Measurements from ENCODE around the gene LYRM4. TPM values are rescaled to one million over a fixed set of nuclear protein-coding genes. Genes with fewer than 3 reads are reported as not detected.

Gene LYRM4
- total and polyA plus RNA-seq, 4 donors: 15.2 to 23.2 (median 19.1) TPM

DNA sequence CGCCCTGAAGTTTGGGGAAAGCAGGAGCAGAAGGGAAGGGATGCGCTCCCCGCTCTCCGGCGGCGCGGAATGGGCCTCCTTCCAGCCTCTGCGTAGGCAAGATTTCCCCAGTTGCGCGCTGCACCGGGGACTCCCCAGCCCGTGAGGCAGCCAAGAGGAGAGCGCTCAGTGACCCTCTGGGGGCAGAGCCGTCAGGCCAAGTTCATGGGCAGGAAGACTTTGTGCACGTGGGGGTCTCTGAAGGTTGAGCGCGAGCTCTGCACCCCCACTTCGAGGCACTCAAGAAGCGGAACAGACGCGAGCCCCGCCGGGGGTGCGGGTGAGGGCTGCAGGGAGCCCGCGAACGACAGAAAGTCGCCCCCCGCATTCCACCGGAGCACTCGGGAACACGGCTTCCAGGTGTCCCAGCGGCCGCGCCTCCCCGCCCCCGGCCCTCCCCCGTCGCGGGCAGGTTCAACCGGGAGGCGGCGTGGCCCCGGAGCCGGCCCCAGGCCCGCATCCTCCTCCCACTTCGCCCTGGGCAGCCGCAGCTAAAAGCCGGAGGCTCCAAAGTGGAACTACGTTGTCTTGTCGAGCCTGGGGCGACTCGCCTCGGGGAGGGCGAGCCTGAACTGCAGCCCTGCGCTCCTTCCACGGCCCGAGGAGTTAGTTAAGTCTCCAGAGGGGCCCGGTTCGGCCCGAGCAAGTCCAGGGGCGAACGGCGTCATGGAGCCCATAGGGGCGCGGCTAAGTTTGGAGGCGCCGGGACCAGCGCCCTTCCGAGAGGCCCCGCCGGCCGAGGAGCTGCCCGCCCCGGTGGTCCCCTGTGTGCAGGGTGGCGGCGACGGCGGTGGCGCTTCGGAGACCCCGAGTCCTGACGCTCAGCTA is 175.7 kb downstream of the LYRM4 start, which contains the start of gene PPP1R3G:
TSS of gene PPP1R3G (plus strand) at position 561 of the 867 bp plus-strand sequence. CDS start at position 706, 145 bp downstream.
- DNase-seq (peak; percentile 71 to 78 (median 74)), ATAC-seq (ENCODE audit: insufficient read depth, low FRiP score) (peak; percentile 46)
- H3K9me3 ChIP-seq (ENCODE audit: control insufficient read depth in 4 of 4, insufficient read depth in 3 of 4, low read length in 3 of 4): peaks cover 0 to 2% (median 0%) of the 10 kb centered on the region in 4 donors
- H3K4me3 ChIP-seq: peak within 1 kb of the TSS; percentile 46
- H3K27ac ChIP-seq (ENCODE audit: low read depth in 1 of 2, low read length in 1 of 2): peak within 1 kb of the TSS; percentile 37 to 83
- 1% methylated on average over 71 to 83 of the region's 83 CpGs for WGBS, 2 donors
- H3K4me1 ChIP-seq (ENCODE audit: control insufficient read depth in 5 of 5, insufficient read depth in 5 of 5, low read length in 5 of 5): peaks cover 0 to 13% (median 5%) of the 10 kb centered on the region in 5 donors
- TF ChIP-seq, protein P1, sequence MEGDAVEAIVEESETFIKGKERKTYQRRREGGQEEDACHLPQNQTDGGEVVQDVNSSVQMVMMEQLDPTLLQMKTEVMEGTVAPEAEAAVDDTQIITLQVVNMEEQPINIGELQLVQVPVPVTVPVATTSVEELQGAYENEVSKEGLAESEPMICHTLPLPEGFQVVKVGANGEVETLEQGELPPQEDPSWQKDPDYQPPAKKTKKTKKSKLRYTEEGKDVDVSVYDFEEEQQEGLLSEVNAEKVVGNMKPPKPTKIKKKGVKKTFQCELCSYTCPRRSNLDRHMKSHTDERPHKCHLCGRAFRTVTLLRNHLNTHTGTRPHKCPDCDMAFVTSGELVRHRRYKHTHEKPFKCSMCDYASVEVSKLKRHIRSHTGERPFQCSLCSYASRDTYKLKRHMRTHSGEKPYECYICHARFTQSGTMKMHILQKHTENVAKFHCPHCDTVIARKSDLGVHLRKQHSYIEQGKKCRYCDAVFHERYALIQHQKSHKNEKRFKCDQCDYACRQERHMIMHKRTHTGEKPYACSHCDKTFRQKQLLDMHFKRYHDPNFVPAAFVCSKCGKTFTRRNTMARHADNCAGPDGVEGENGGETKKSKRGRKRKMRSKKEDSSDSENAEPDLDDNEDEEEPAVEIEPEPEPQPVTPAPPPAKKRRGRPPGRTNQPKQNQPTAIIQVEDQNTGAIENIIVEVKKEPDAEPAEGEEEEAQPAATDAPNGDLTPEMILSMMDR (IDR thresholded peaks at IDR 0.05; ENCODE audit: control extremely low read depth, extremely low read depth): no peak
- no peak within 1 kb of the TSS for H3K9ac ChIP-seq (ENCODE audit: insufficient read depth in 1 of 2, low read length in 2 of 2)
- peaks cover 4 to 15% (median 10%) of the 10 kb centered on the region in 3 donors for H3K27me3 ChIP-seq (ENCODE audit: control insufficient read depth in 3 of 3, insufficient read depth in 3 of 3, low read length in 2 of 3)
- H3K36me3 ChIP-seq (ENCODE audit: control insufficient read depth in 4 of 4, insufficient read depth in 4 of 4, low read length in 4 of 4): no peaks in the 10 kb centered on the region

DNA sequence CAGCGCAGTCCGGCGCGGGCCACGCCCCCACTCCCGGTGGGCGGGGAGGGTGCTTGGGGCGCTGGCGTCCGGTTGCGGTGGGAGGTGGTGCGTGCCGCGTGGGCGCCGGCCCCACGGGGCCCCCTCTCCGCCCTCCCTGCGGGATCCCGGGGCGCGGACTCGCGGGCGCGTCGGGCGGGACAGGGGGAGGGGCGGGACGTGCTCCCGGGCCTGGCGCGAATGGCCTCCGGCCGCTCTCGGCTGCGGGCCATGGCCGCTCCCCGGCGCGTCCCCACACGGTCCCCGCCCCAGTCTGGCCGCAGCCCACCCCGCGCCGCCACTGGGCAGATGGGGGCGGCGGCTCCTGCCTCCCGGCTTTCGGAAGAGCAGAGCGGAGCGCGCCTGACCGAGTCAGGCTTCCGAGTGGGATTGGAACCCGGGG is 176.4 kb downstream of the LYRM4 start:
- H3K27ac ChIP-seq (ENCODE audit: low read depth in 1 of 2, low read length in 1 of 2): peak overlapping the region in 1 of 2 donors; percentile 83
- no peaks in the 10 kb centered on the region for H3K36me3 ChIP-seq (ENCODE audit: control insufficient read depth in 4 of 4, insufficient read depth in 4 of 4, low read length in 4 of 4)
- peaks cover 4 to 15% (median 10%) of the 10 kb centered on the region in 3 donors for H3K27me3 ChIP-seq (ENCODE audit: control insufficient read depth in 3 of 3, insufficient read depth in 3 of 3, low read length in 2 of 3)
- H3K9me3 ChIP-seq (ENCODE audit: control insufficient read depth in 4 of 4, insufficient read depth in 3 of 4, low read length in 3 of 4): peaks cover 0 to 2% (median 0%) of the 10 kb centered on the region in 4 donors
- DNase-seq (peak in 1 of 3 donors; percentile 61), ATAC-seq (ENCODE audit: insufficient read depth, low FRiP score) (peak; percentile 34)
- peaks cover 0 to 13% (median 5%) of the 10 kb centered on the region in 5 donors for H3K4me1 ChIP-seq (ENCODE audit: control insufficient read depth in 5 of 5, insufficient read depth in 5 of 5, low read length in 5 of 5)
- WGBS, 2 donors: 2% methylated on average over 43 to 57 of the region's 57 CpGs
- no peak overlapping the region for H3K9ac ChIP-seq (ENCODE audit: insufficient read depth in 1 of 2, low read length in 2 of 2)
- H3K4me3 ChIP-seq: peak overlapping the region; percentile 46
- TF ChIP-seq, protein P1 (IDR thresholded peaks at IDR 0.05; ENCODE audit: control extremely low read depth, extremely low read depth): no peak

DNA sequence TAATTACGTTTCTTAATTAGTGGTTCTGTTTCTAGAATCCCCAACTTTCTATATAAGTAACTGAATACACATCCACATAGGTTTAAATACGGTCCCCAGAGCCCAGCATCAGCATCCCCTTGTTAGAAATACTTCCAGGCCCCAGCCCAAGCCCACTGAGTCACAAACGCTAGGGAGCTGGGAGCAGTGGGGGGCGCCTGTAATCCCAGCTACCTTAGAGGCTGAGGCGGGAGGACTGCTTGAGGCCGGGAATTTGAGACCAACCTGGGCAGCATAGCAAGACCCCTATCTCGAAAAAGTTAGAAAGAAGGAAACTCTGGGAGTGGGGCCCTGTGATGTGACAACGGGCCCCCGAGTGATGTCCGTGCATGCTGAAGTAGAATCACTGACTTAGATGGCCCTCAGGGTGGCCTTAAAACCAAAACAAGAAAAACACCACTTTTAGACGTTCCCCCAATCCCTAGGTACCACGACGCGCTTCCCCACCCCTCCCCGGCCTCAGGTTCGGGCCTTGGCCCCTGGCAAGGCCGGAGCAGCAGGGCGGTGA is 176.9 kb downstream of the LYRM4 start:
- peaks cover 0 to 2% (median 0%) of the 10 kb centered on the region in 4 donors for H3K9me3 ChIP-seq (ENCODE audit: control insufficient read depth in 4 of 4, insufficient read depth in 3 of 4, low read length in 3 of 4)
- DNase-seq: peak in 1 of 3 donors; percentile 15
- 46 to 56% methylated on average over 18 of the region's 18 CpGs for WGBS, 2 donors
- H3K27ac ChIP-seq (ENCODE audit: low read depth in 1 of 2, low read length in 1 of 2): peak overlapping the region in 1 of 2 donors; percentile 83
- TF ChIP-seq, protein P1 (IDR thresholded peaks at IDR 0.05; ENCODE audit: control extremely low read depth, extremely low read depth): no peak
- peaks cover 0 to 13% (median 5%) of the 10 kb centered on the region in 5 donors for H3K4me1 ChIP-seq (ENCODE audit: control insufficient read depth in 5 of 5, insufficient read depth in 5 of 5, low read length in 5 of 5)
- peaks cover 4 to 15% (median 10%) of the 10 kb centered on the region in 3 donors for H3K27me3 ChIP-seq (ENCODE audit: control insufficient read depth in 3 of 3, insufficient read depth in 3 of 3, low read length in 2 of 3)
- no peak for ATAC-seq (ENCODE audit: insufficient read depth, low FRiP score)
- H3K9ac ChIP-seq (ENCODE audit: insufficient read depth in 1 of 2, low read length in 2 of 2): no peak overlapping the region
- no peak overlapping the region for H3K4me3 ChIP-seq
- H3K36me3 ChIP-seq (ENCODE audit: control insufficient read depth in 4 of 4, insufficient read depth in 4 of 4, low read length in 4 of 4): no peaks in the 10 kb centered on the region

All from lung (tissue), 12 donors.